ENCODE measurements around the gene SYNE2. TPM values are rescaled to one million over a fixed set of nuclear protein-coding genes. Genes with fewer than 3 reads are reported as not detected.

Gene SYNE2
- total and polyA plus RNA-seq, 2 of the 8 experiments (the other 6 are each of a cell fraction or from before 2014, with no cell fraction given), result 32.6 to 46.1 TPM

- Histone ChIP-seq H3K27me3 (replicated peaks in 1 of 4; ENCODE audit: control insufficient read depth in 3 of 4, extremely low read depth in 1 of 4, insufficient read depth in 3 of 4, low read length in 3 of 4) (no peaks in the 10 kb centered on the region), H3K56ac (replicated peaks; ENCODE audit: insufficient read length, low read depth, low read length) (no peak overlapping the region), H4K8ac (ENCODE audit: extremely low read depth, insufficient read depth, low read length) (no peak overlapping the region), H2AK5ac (ENCODE audit: low read depth, low read length) (no peak overlapping the region), H3K9me3 (ENCODE audit: insufficient read depth in 2 of 2, low read depth in 1 of 2, low read length in 1 of 2) (no peaks in the 10 kb centered on the region), H3K9ac (replicated peaks in 1 of 4; ENCODE audit: extremely low read depth in 1 of 4, low read depth in 3 of 4, low read length in 3 of 4) (no peak overlapping the region), H3K4me1 (replicated peaks in 1 of 4; ENCODE audit: control insufficient read depth in 3 of 4, insufficient read depth in 4 of 4, low read length in 3 of 4) (no peaks in the 10 kb centered on the region), H2BK15ac (ENCODE audit: low read length) (no peak overlapping the region), H2BK120ac (replicated peaks; ENCODE audit: low read depth, low read length) (no peak overlapping the region), H3K14ac (ENCODE audit: insufficient read length) (no peak overlapping the region), H3K4me2 (ENCODE audit: insufficient read depth in 1 of 2, low read depth in 2 of 2, low read length in 2 of 2) (no peak overlapping the region), H3K23me2 (ENCODE audit: low read depth, low read length) (no peaks in the 10 kb centered on the region), H3K18ac (ENCODE audit: extremely low read depth, low read length) (no peak overlapping the region), H3K79me2 (ENCODE audit: control insufficient read depth in 1 of 2, insufficient read depth in 2 of 2, low read length in 2 of 2) (no peaks in the 10 kb centered on the region), H4K20me1 (replicated peaks in 1 of 2; ENCODE audit: control insufficient read depth in 1 of 2, insufficient read depth in 2 of 2, low read length in 2 of 2) (no peaks in the 10 kb centered on the region), H2BK20ac (ENCODE audit: low read length) (no peak overlapping the region), H4K91ac (replicated peaks; ENCODE audit: insufficient read length, low read length) (no peak overlapping the region), H3K4ac (replicated peaks; ENCODE audit: insufficient read length, low read depth, low read length) (no peak overlapping the region), H3K23ac (ENCODE audit: insufficient read length) (no peak overlapping the region), H3K36me3 (ENCODE audit: control insufficient read depth in 2 of 4, insufficient read depth in 4 of 4, low read length in 3 of 4) (peaks cover 4 to 17% (median 12%) of the 10 kb centered on the region in 4 experiments; a peak in 5 of 8 replicates), H2BK5ac (ENCODE audit: low read depth, low read length) (no peak overlapping the region), H2BK12ac (ENCODE audit: low read depth, low read length) (no peak overlapping the region), H3K27ac (ENCODE audit: low read depth, low read length) (no peak overlapping the region), H4K5ac (ENCODE audit: insufficient read length, low read depth, low read length) (no peak overlapping the region), H2AFZ (ENCODE audit: low read length) (no peak overlapping the region), H3K79me1 (ENCODE audit: low read depth, low read length) (no peaks in the 10 kb centered on the region), H3K4me3 (ENCODE audit: extremely low read depth in 1 of 4, insufficient read depth in 2 of 4, low read depth in 3 of 4, low read length in 4 of 4) (no peak overlapping the region)
- POLR2A ChIA-PET (ENCODE audit: partially characterized antibody), result no interaction called here
- CTCF ChIA-PET (ENCODE audit: partially characterized antibody), result interaction anchor here (1.4 to 1.8 kb wide), 2 partner anchors 20 to 222 kb away, joined by 5 to 7 read pairs; no protein-coding TSS in a partner anchor
- WGBS, 2 experiments (ENCODE audit: extremely low coverage in 1 of 2, insufficient coverage in 1 of 2, insufficient read length in 1 of 2, insufficient replicate concordance in 2 of 2, low coverage in 1 of 2, low lambda C conversion rate in 2 of 2, missing lambda C conversion rate in 1 of 2), result 97% methylated on average over 3 of the region's 3 CpGs; no CpG with 5 or more reads in 1 of the 2 experiments
- FAIRE-seq, result no peak
- DNase-seq (ENCODE audit: low read depth in 1 of 2, low spot score in 2 of 2), result no peak
- TF ChIP-seq JUN (IDR thresholded peaks at IDR 0.05; ENCODE audit: low read depth, low read length) (no peak), NANOG (IDR thresholded peaks at IDR 0.05; ENCODE audit: insufficient read depth, low read depth, low read length, poor library complexity, severe bottlenecking) (no peak), MAFK (IDR thresholded peaks at IDR 0.05; ENCODE audit: low read depth, low read length) (no peak), BCL11A (IDR thresholded peaks at IDR 0.05; ENCODE audit: low read depth in 2 of 2, low read length in 2 of 2) (no peak), CTCF (IDR thresholded peaks at IDR 0.05; ENCODE audit: control extremely low read depth in 1 of 3, insufficient read depth in 1 of 3, low read depth in 1 of 3, low read length in 3 of 3) (no peak), KDM4A (IDR thresholded peaks at IDR 0.05; ENCODE audit: low read depth, low read length, severe bottlenecking) (no peak), CBX8 (IDR thresholded peaks at IDR 0.05; ENCODE audit: borderline replicate concordance, low read depth, low read length) (no peak), CBX5 (IDR thresholded peaks at IDR 0.05; ENCODE audit: low read depth, low read length) (no peak), SP1 (IDR thresholded peaks at IDR 0.05; ENCODE audit: low read depth, low read length) (no peak), TCF12 (IDR thresholded peaks at IDR 0.05; ENCODE audit: low read depth, low read length) (no peak)
These were observed 228.5 kb downstream of the SYNE2 start for GRCh38 chr14:64081174-64081746.

Data from H1 (cell line).